Spleen (tissue), 7 donors: ENCODE results near the gene FRMPD2.
"Not testable (repeated sequence)": the region's sequence is repeated elsewhere in the genome, so short reads cannot be mapped to it uniquely, and the experiment has no call there.

Source experiments
- POLR2A ChIP-seq, 3 donors: fragments of 450-650 bp; IDR thresholded peaks; one replicate each; pipeline ENCODE4 v1.5.1; 2017; ENCODE audit warnings: antibody characterized with exemption in 3 of 3, mild to moderate bottlenecking in 1 of 3
- POLR2AphosphoS5 ChIP-seq, 3 donors: sonication (generic); formaldehyde crosslinking; IDR thresholded peaks; one replicate each; pipeline ENCODE4 v1.5.1; 2017; ENCODE audit warnings: antibody characterized with exemption in 3 of 3
- TF ChIP-seq, protein P1 (sequence below), 11 experiments: fragments of 200-600 bp in 7 of 11; fragments of 450-650 bp in 4 of 11; sonication (generic) in 4 of 11; IDR thresholded peaks in 8 of 11; conservative IDR thresholded peaks in 3 of 11; 1 replicate in 7 of 11; 2 replicates in 4 of 11; pipeline versions ENCODE4 v1.4.0 to v1.8.0; 2016 to 2021; ENCODE audit warnings: antibody characterized with exemption in 11 of 11, inconsistent platforms in 4 of 11, mild to moderate bottlenecking in 1 of 11
- donor health status: DM: no; HTN: no; CAD: no; lungs with moderate emphysema.
- donor health status: DM: no; HTN: no; CAD: no.
- donor health status: DM: no; HTN: no; CAD: no.

DNA sequence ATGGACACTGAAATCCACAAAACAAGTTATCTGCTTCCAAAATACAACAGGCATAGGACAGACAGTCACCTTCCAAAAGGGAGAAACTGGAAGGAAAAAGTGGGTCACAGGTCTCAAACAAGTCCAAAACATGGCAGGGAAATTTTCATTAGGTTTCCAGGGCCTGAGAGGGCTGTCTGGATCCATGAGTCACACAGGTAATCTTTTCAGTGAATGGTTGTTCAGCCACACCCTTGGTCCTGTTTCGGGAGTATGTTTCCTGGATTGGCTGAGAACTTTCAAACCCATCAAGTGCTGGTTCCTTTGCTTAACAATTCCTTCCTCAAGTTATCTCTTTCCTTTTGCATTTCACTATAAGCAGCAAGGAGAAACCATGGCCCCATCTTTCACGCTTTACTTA, 145.5 kb downstream of the FRMPD2 start:
- TF ChIP-seq, protein P1, sequence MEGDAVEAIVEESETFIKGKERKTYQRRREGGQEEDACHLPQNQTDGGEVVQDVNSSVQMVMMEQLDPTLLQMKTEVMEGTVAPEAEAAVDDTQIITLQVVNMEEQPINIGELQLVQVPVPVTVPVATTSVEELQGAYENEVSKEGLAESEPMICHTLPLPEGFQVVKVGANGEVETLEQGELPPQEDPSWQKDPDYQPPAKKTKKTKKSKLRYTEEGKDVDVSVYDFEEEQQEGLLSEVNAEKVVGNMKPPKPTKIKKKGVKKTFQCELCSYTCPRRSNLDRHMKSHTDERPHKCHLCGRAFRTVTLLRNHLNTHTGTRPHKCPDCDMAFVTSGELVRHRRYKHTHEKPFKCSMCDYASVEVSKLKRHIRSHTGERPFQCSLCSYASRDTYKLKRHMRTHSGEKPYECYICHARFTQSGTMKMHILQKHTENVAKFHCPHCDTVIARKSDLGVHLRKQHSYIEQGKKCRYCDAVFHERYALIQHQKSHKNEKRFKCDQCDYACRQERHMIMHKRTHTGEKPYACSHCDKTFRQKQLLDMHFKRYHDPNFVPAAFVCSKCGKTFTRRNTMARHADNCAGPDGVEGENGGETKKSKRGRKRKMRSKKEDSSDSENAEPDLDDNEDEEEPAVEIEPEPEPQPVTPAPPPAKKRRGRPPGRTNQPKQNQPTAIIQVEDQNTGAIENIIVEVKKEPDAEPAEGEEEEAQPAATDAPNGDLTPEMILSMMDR (IDR thresholded peaks at IDR 0.05 in 8 of 11, conservative IDR thresholded peaks at IDR 0.05 in 3 of 11), result not testable (repeated sequence)
- TF ChIP-seq POLR2A, POLR2AphosphoS5 (IDR thresholded peaks at IDR 0.05): not testable (repeated sequence)
